Endothelial cell (in vitro differentiated cells): Measurements from ENCODE around the gene OTUB2. TPM values are rescaled to one million over a fixed set of nuclear protein-coding genes. Genes with fewer than 3 reads are reported as not detected.

Experiments used
- DNase-seq: peaks from one replicate; pipeline ENCODE4 v3.0.0; 2021; ENCODE audit warnings: low spot score
- H3K27ac Mint-ChIP-seq: one replicate; pipeline ENCODE4 v1.8.0; 2021; ENCODE audit warnings: mixed read lengths, inconsistent platforms; ENCODE audit not compliant: unreplicated experiment
- H3K27me3 Mint-ChIP-seq: one replicate; pipeline ENCODE4 v1.8.0; 2021; ENCODE audit warnings: mild to moderate bottlenecking, moderate library complexity, mixed read lengths, inconsistent platforms; ENCODE audit not compliant: unreplicated experiment
- H3K36me3 Mint-ChIP-seq: one replicate; pipeline ENCODE4 v1.8.0; 2021; ENCODE audit warnings: mild to moderate bottlenecking, low read depth, mixed read lengths, inconsistent platforms; ENCODE audit not compliant: unreplicated experiment
- H3K4me1 Mint-ChIP-seq: one replicate; pipeline ENCODE4 v1.8.0; 2021; ENCODE audit warnings: mild to moderate bottlenecking, mixed read lengths, inconsistent platforms; ENCODE audit not compliant: unreplicated experiment
- H3K4me3 Mint-ChIP-seq: one replicate; pipeline ENCODE4 v1.8.0; 2021; ENCODE audit warnings: mild to moderate bottlenecking, mixed read lengths, inconsistent platforms; ENCODE audit not compliant: unreplicated experiment
- H3K9me3 Mint-ChIP-seq: one replicate; pipeline ENCODE4 v1.8.0; 2021; ENCODE audit warnings: mixed read lengths, inconsistent platforms; ENCODE audit not compliant: unreplicated experiment
- total RNA-seq: library from RNA; stranded (reverse); fragmentation: NEBNext Ultra II Directional; extraction: Animal tissue kit (Norgen Biotek cat#: 25700); gene quantifications from one replicate; pipeline ENCODE4 v1.2.1, GENCODE V29; 2021; ENCODE audit not compliant: unreplicated experiment
- TF ChIP-seq, protein P1 (sequence below): fragments of 200-600 bp; sonication (generic); IDR thresholded peaks from one replicate; pipeline ENCODE4 v1.5.0; 2021; ENCODE audit warnings: antibody characterized with exemption; ENCODE audit not compliant: unreplicated experiment

The OTUB2 gene
- total RNA-seq, 1 donor from 2014 or later, result 2.3 TPM

DNA sequence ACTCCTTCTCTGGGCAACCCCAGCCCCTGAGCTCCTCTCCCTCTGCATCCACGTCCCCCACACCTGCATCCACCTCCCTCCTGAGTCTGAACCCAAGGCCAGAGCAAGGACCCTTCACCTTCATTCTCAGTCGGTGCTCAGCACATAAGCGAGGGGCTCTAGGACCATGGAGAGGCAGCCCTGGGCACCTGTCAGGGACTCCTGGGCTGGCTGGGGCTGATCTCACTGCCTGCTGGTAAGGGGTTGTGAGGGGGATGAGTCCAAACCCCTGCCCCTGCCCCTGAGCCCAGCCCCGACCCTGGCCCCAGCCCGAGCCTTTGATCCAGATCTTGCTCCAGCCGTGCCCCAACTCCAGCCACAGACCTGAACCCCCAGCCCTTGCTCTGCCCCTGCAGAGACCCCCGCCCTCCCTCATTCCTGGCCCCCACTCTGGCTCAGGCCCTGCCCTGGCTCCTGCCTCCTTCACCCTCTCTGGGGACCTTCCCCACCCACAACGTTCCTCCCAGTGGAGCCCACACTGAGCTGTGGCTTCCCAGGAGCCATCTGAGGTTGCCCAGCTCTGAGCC is 29.9 kb upstream of the OTUB2 start:
- TF ChIP-seq, protein P1, sequence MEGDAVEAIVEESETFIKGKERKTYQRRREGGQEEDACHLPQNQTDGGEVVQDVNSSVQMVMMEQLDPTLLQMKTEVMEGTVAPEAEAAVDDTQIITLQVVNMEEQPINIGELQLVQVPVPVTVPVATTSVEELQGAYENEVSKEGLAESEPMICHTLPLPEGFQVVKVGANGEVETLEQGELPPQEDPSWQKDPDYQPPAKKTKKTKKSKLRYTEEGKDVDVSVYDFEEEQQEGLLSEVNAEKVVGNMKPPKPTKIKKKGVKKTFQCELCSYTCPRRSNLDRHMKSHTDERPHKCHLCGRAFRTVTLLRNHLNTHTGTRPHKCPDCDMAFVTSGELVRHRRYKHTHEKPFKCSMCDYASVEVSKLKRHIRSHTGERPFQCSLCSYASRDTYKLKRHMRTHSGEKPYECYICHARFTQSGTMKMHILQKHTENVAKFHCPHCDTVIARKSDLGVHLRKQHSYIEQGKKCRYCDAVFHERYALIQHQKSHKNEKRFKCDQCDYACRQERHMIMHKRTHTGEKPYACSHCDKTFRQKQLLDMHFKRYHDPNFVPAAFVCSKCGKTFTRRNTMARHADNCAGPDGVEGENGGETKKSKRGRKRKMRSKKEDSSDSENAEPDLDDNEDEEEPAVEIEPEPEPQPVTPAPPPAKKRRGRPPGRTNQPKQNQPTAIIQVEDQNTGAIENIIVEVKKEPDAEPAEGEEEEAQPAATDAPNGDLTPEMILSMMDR, result no peak
- H3K4me3 Mint-ChIP-seq, result no peak overlapping the region
- H3K27ac Mint-ChIP-seq, result no peak overlapping the region
- no peaks in the 10 kb centered on the region for H3K9me3 Mint-ChIP-seq
- no peak for DNase-seq
- H3K27me3 Mint-ChIP-seq, result no peaks in the 10 kb centered on the region
- H3K4me1 Mint-ChIP-seq, result no peaks in the 10 kb centered on the region
- H3K36me3 Mint-ChIP-seq, result no peaks in the 10 kb centered on the region

DNA sequence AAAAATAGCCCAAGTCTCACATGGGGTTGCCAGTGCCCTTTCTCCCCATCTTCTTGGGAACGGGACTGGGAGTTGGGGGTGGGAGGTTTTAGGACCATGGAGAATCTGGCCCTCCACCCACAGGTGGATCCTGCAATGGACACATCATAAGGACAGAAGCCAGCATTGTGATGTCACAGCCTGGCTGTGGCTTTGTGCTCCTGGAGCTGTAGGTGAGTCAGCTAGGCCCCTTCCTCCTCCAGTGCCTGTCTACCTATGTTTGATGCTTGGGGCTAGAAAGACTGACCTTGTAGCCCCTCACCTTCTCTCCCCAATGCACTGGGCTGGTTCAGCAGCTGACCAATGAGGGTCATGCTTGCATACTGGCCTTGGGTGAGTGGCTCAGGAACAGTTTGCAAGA is 29.1 kb upstream of the OTUB2 start, which contains the start of gene CCDC197:
TSS of gene CCDC197 (plus strand) at position 220 of the 400 bp plus-strand sequence. CDS start 831 bp downstream, outside the sequence.
- TF ChIP-seq, protein P1, result no peak
- no peak within 1 kb of the TSS for H3K27ac Mint-ChIP-seq
- no peak for DNase-seq
- H3K4me3 Mint-ChIP-seq, result no peak within 1 kb of the TSS
- H3K36me3 Mint-ChIP-seq, result no peaks in the 10 kb centered on the region
- no peaks in the 10 kb centered on the region for H3K9me3 Mint-ChIP-seq
- peaks cover 2% of the 10 kb centered on the region for H3K27me3 Mint-ChIP-seq
- H3K4me1 Mint-ChIP-seq, result no peaks in the 10 kb centered on the region

DNA sequence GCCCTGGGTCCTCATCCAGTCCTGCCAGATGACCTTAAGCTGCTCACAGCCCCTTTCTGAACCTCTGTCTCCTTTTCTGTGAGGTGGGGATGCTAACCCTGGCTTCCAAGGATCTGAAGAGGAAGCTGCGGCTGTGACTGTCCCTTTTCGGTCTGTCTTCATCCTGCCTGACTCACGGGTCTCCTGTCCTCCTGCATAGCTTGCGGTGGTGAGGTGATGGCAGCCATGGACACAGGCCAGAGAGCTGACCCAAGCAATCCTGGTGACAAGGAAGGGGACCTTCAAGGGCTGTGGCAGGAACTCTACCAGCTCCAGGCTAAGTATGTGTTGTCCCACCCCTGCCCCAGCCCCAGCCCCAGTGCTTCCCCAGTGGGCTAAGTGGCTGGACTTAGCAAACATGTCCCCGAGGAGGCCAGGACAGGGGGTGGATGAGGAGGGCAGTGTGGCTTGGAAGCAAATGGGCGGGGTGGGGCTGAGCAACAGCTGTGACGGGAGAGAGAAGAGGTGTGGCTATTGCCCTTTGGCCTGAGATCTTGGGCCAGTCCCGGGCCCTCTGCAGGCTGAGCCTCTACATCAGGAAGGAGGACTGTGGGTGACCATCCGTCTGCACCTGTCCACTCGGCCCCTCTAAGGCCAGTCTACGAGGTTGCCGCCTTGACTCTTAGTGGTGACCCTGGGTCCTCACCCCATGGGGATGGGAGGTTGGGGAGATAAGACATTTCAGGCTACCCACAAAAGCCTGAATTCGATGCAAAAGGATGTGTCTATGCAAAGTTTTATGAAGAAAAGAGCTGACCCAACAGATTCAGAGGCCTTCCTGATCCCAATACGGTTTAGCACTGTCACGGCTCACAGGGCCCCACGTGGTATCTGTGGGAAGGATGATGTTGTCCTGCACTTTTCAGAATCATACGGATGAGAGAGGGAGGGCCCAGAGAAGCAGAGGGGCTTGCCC is 27.9 kb upstream of the OTUB2 start:
- Mint-ChIP-seq H3K9me3 (no peaks in the 10 kb centered on the region), H3K27me3 (peaks cover 2% of the 10 kb centered on the region), H3K4me3 (no peak overlapping the region), H3K27ac (no peak overlapping the region), H3K36me3 (no peaks in the 10 kb centered on the region), H3K4me1 (no peaks in the 10 kb centered on the region)
- TF ChIP-seq, protein P1, result no peak
- DNase-seq, result no peak

DNA sequence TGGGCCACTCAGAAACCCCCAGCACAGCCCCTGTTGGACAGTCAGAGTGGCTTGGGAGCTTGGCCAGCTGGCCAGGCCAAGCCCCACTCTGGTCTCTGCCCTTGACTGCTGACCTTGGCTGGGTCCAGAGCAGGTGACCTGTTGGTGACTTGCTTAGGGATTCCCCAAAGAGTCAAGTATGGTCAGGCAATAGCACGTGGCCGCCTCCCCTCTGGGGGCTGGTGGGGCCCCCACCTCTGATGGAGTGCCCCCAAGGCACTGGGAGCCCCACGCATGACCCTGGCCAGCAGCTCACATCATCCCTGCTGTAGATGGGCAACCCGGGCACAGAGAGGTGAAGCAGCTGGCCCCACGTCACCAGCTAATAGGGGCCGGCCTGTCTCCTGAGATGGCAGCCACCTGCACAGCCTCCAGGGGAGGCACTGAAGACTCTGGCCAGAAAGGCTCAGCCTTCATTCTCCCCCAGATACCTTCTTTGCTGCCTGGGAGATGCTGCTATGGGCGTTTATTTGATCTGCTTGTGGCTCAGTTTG is 27.2 kb upstream of the OTUB2 start:
- Mint-ChIP-seq H3K4me1 (no peaks in the 10 kb centered on the region), H3K27ac (no peak overlapping the region), H3K4me3 (no peak overlapping the region), H3K27me3 (peaks cover 2% of the 10 kb centered on the region), H3K9me3 (no peaks in the 10 kb centered on the region), H3K36me3 (no peaks in the 10 kb centered on the region)
- no peak for DNase-seq
- TF ChIP-seq, protein P1, result no peak
